ENCODE data around the gene PRDM12.

PRDM12 gene

GRCh38 chr9:130636648-130637020 lies 27.8 kb upstream of the PRDM12 start:
- no peak for DNase-seq

GRCh38 chr9:130638284-130639123 lies 25.9 kb upstream of the PRDM12 start:
- DNase-seq, result peak in 1 of 2 experiments; percentile 5

- DNase-seq, result no peak
Observed at GRCh38 chr9:130639124-130639765, 25.1 kb upstream of the PRDM12 start.

GRCh38 chr9:130639866-130640555 lies 24.4 kb upstream of the PRDM12 start:
- no peak for DNase-seq

- no peak for DNase-seq
Observed at GRCh38 chr9:130640681-130641080, 23.7 kb upstream of the PRDM12 start.

GRCh38 chr9:130642926-130643325 lies 21.5 kb upstream of the PRDM12 start:
- DNase-seq, result no peak

GRCh38 chr9:130651221-130651620 lies 13.2 kb upstream of the PRDM12 start:
- no peak for DNase-seq

GRCh38 chr9:130651752-130652151 lies 12.6 kb upstream of the PRDM12 start:
- DNase-seq, result no peak

- no peak for DNase-seq
Observed at GRCh38 chr9:130654879-130655278, 9.5 kb upstream of the PRDM12 start.

GRCh38 chr9:130658893-130659698 lies 5.3 kb upstream of the PRDM12 start:
- no peak for DNase-seq

- DNase-seq, result no peak
Observed at GRCh38 chr9:130659699-130660248, 4.6 kb upstream of the PRDM12 start.

- DNase-seq, result no peak
Observed at GRCh38 chr9:130660326-130660682, 4.1 kb upstream of the PRDM12 start.

- peak in 1 of 2 experiments; percentile 29 for DNase-seq
Observed at GRCh38 chr9:130660683-130661450, 3.5 kb upstream of the PRDM12 start.

- no peak for DNase-seq
Observed at GRCh38 chr9:130661451-130662098, 2.8 kb upstream of the PRDM12 start.

- DNase-seq, result peak in 1 of 2 experiments; percentile 39
Observed at GRCh38 chr9:130662099-130662969, 2.1 kb upstream of the PRDM12 start.

- peak in 1 of 2 experiments; percentile 32 for DNase-seq
Observed at GRCh38 chr9:130662970-130663257, 1.5 kb upstream of the PRDM12 start.

- DNase-seq, result peak in 1 of 2 experiments; percentile 33
Observed at GRCh38 chr9:130663258-130663976, 977 bp upstream of the PRDM12 start.

GRCh38 chr9:130663977-130664250 lies 480 bp upstream of the PRDM12 start:
- DNase-seq, result no peak

GRCh38 chr9:130665029-130665430 lies 636 bp downstream of the PRDM12 start:
- DNase-seq, result no peak

Data from NCI-H526 (cell line).